T-helper 1 cell treated with Interleukin-12 subunit alpha and Interleukin-12 subunit beta and Interleukin-4 antibody, amounts not matched to agents 30 μg/mL and 1 μg/mL, for 36 hours (primary cell): Measurements from ENCODE around the gene CKAP2.
"Not testable (repeated sequence)": the region's sequence is repeated elsewhere in the genome, so short reads cannot be mapped to it uniquely, and the experiment has no call there.

Source experiments
- H3K27ac Mint-ChIP-seq: one replicate; pipeline ENCODE4 v1.8.0; 2021; ENCODE audit warnings: mild to moderate bottlenecking, mixed read lengths
- H3K27me3 Mint-ChIP-seq: one replicate; pipeline ENCODE4 v1.8.0; 2021; ENCODE audit warnings: low read depth, mixed read lengths
- H3K36me3 Mint-ChIP-seq: one replicate; pipeline ENCODE4 v1.8.0; 2021; ENCODE audit warnings: low read depth, mixed read lengths
- H3K4me1 Mint-ChIP-seq: one replicate; pipeline ENCODE4 v1.8.0; 2021; ENCODE audit warnings: low read depth, mixed read lengths
- H3K4me3 Mint-ChIP-seq: one replicate; pipeline ENCODE4 v1.8.0; 2021; ENCODE audit warnings: mild to moderate bottlenecking, moderate library complexity, mixed read lengths
- H3K9me3 Mint-ChIP-seq: one replicate; pipeline ENCODE4 v1.8.0; 2021; ENCODE audit warnings: mixed read lengths

Gene CKAP2

GRCh38 chr13:52480677-52481428 is 25.6 kb downstream of the CKAP2 start:
- H3K27me3 Mint-ChIP-seq, H3K4me3 Mint-ChIP-seq, H3K9me3 Mint-ChIP-seq, H3K27ac Mint-ChIP-seq, H3K4me1 Mint-ChIP-seq: not testable (repeated sequence)
- H3K36me3 Mint-ChIP-seq = peaks cover 11% of the 10 kb centered on the region

- not testable (repeated sequence) for H3K9me3 Mint-ChIP-seq, H3K4me3 Mint-ChIP-seq, H3K36me3 Mint-ChIP-seq, H3K4me1 Mint-ChIP-seq, H3K27ac Mint-ChIP-seq, H3K27me3 Mint-ChIP-seq
These were observed 31.8 kb downstream of the CKAP2 start for GRCh38 chr13:52487078-52487477.

GRCh38 chr13:52488763-52489162 is 33.5 kb downstream of the CKAP2 start:
- not testable (repeated sequence) for H3K4me1 Mint-ChIP-seq, H3K9me3 Mint-ChIP-seq, H3K27me3 Mint-ChIP-seq, H3K4me3 Mint-ChIP-seq, H3K36me3 Mint-ChIP-seq, H3K27ac Mint-ChIP-seq

GRCh38 chr13:52491015-52491414 is 35.7 kb downstream of the CKAP2 start:
- H3K4me3 Mint-ChIP-seq = not testable (repeated sequence)

GRCh38 chr13:52494241-52494640 is 39.0 kb downstream of the CKAP2 start:
- H3K36me3 Mint-ChIP-seq, H3K4me3 Mint-ChIP-seq, H3K27me3 Mint-ChIP-seq, H3K27ac Mint-ChIP-seq, H3K4me1 Mint-ChIP-seq: not testable (repeated sequence)
- H3K9me3 Mint-ChIP-seq = peaks cover 11% of the 10 kb centered on the region

More at GRCh38 chr13:52491015-52491414, 35.7 kb downstream of the CKAP2 start:
- not testable (repeated sequence) for H3K27me3 Mint-ChIP-seq, H3K9me3 Mint-ChIP-seq, H3K27ac Mint-ChIP-seq, H3K36me3 Mint-ChIP-seq, H3K4me1 Mint-ChIP-seq

GRCh38 chr13:52497979-52498378 is 42.7 kb downstream of the CKAP2 start:
- not testable (repeated sequence) for H3K4me3 Mint-ChIP-seq, H3K36me3 Mint-ChIP-seq, H3K27ac Mint-ChIP-seq, H3K4me1 Mint-ChIP-seq, H3K27me3 Mint-ChIP-seq
- peaks cover 15% of the 10 kb centered on the region for H3K9me3 Mint-ChIP-seq

- H3K36me3 Mint-ChIP-seq, H3K27me3 Mint-ChIP-seq, H3K27ac Mint-ChIP-seq, H3K4me1 Mint-ChIP-seq, H3K4me3 Mint-ChIP-seq: not testable (repeated sequence)
- H3K9me3 Mint-ChIP-seq = peaks cover 18% of the 10 kb centered on the region
These were observed 47.0 kb downstream of the CKAP2 start for GRCh38 chr13:52502277-52502676.

GRCh38 chr13:52505843-52506242 is 50.6 kb downstream of the CKAP2 start:
- not testable (repeated sequence) for H3K27me3 Mint-ChIP-seq, H3K36me3 Mint-ChIP-seq, H3K4me3 Mint-ChIP-seq, H3K27ac Mint-ChIP-seq, H3K4me1 Mint-ChIP-seq
- H3K9me3 Mint-ChIP-seq = peaks cover 13% of the 10 kb centered on the region

GRCh38 chr13:52509532-52509931 is 54.3 kb downstream of the CKAP2 start:
- not testable (repeated sequence) for H3K4me3 Mint-ChIP-seq, H3K27me3 Mint-ChIP-seq, H3K4me1 Mint-ChIP-seq, H3K36me3 Mint-ChIP-seq, H3K27ac Mint-ChIP-seq
- H3K9me3 Mint-ChIP-seq = peaks cover 12% of the 10 kb centered on the region

GRCh38 chr13:52510221-52510797 is 55.0 kb downstream of the CKAP2 start:
- H3K9me3 Mint-ChIP-seq = peaks cover 12% of the 10 kb centered on the region
- H3K4me3 Mint-ChIP-seq, H3K27ac Mint-ChIP-seq, H3K4me1 Mint-ChIP-seq, H3K27me3 Mint-ChIP-seq, H3K36me3 Mint-ChIP-seq: not testable (repeated sequence)

- peaks cover 12% of the 10 kb centered on the region for H3K9me3 Mint-ChIP-seq
- not testable (repeated sequence) for H3K4me1 Mint-ChIP-seq, H3K4me3 Mint-ChIP-seq, H3K36me3 Mint-ChIP-seq, H3K27ac Mint-ChIP-seq, H3K27me3 Mint-ChIP-seq
These were observed 56.3 kb downstream of the CKAP2 start for GRCh38 chr13:52511598-52511997.

GRCh38 chr13:52513957-52514596 is 58.8 kb downstream of the CKAP2 start:
- not testable (repeated sequence) for H3K4me1 Mint-ChIP-seq, H3K27me3 Mint-ChIP-seq, H3K4me3 Mint-ChIP-seq, H3K27ac Mint-ChIP-seq, H3K36me3 Mint-ChIP-seq
- peaks cover 12% of the 10 kb centered on the region for H3K9me3 Mint-ChIP-seq

GRCh38 chr13:52523323-52523722 is 68.0 kb downstream of the CKAP2 start:
- H3K36me3 Mint-ChIP-seq, H3K27ac Mint-ChIP-seq, H3K4me1 Mint-ChIP-seq, H3K4me3 Mint-ChIP-seq, H3K27me3 Mint-ChIP-seq, H3K9me3 Mint-ChIP-seq: not testable (repeated sequence)
